OCI-LY7 (cell line): ENCODE results near the gene TRRAP. TPM values are rescaled to one million over a fixed set of nuclear protein-coding genes. Genes with fewer than 3 reads are reported as not detected.

Source experiments
- BruUV-seq: library from RNA; stranded (reverse); fragments of 400-500 nt; replicated peaks from 2 replicates; lab custom pipeline; 2021; lab: Mats Ljungman, UMichigan
- CTCF ChIA-PET: fragments of 300-600 bp; sonication (Branson Sonifier 250); formaldehyde crosslinking; loops from one replicate; lab custom pipeline; 2022; ENCODE audit warnings: antibody characterized with exemption; ENCODE audit not compliant: unreplicated experiment; lab: Charles Lee
- POLR2A ChIA-PET: fragments of 300-600 bp; sonication (Branson Sonifier 250); formaldehyde crosslinking; loops from one replicate; lab custom pipeline; 2022; ENCODE audit warnings: antibody characterized with exemption; lab: Charles Lee
- DNase-seq: peaks from one replicate; pipeline ENCODE4 v3.0.0-alpha.2; 2015; ENCODE audit warnings: low spot score
- H2AFZ ChIP-seq: fragments of 200-600 bp; sonication (generic), shearing (Covaris generic); 2 replicates; pipeline ENCODE4 v1.6.1; 2014; ENCODE audit warnings: mild to moderate bottlenecking, antibody characterized with exemption, low read length, moderate library complexity
- H3K27ac ChIP-seq: fragments of 200-600 bp; sonication (generic); 2 replicates; pipeline ENCODE4 v1.5.1; 2014; ENCODE audit warnings: mixed run types, low read depth, mild to moderate bottlenecking, moderate library complexity, low read length, inconsistent platforms; ENCODE audit not compliant: poor library complexity, severe bottlenecking
- H3K36me3 ChIP-seq: fragments of 200-600 bp; sonication (generic); 2 replicates; pipeline ENCODE4 v1.6.1; 2014; ENCODE audit warnings: mild to moderate bottlenecking, antibody characterized with exemption, low read length, moderate library complexity, mixed read lengths; ENCODE audit not compliant: insufficient read depth
- H3K4me1 ChIP-seq: fragments of 200-600 bp; sonication (generic); 2 replicates; pipeline ENCODE4 v1.5.1; 2014; ENCODE audit warnings: mild to moderate bottlenecking, low read length; ENCODE audit not compliant: insufficient read depth, poor library complexity, severe bottlenecking
- H3K4me2 ChIP-seq: fragments of 200-600 bp; sonication (generic); 2 replicates; pipeline ENCODE4 v1.6.1; 2014; ENCODE audit warnings: mild to moderate bottlenecking, low read length
- H3K4me3 ChIP-seq: fragments of 200-600 bp; sonication (generic); 2 replicates; pipeline ENCODE4 v1.5.1; 2014; ENCODE audit warnings: mild to moderate bottlenecking, low read depth, low read length; ENCODE audit not compliant: poor library complexity, severe bottlenecking
- H3K79me2 ChIP-seq: fragments of 200-600 bp; sonication (generic); 2 replicates; pipeline ENCODE4 v1.6.1; 2016; ENCODE audit warnings: low read depth, mild to moderate bottlenecking, low read length, moderate library complexity, mixed read lengths; ENCODE audit not compliant: insufficient read depth
- H3K9me2 ChIP-seq: fragments of 200-600 bp; sonication (generic); 2 replicates; pipeline ENCODE4 v1.6.1; 2016; ENCODE audit warnings: mild to moderate bottlenecking, low read length, mixed read lengths; ENCODE audit not compliant: insufficient read depth
- H3K9me3 ChIP-seq: fragments of 200-600 bp; sonication (generic); 2 replicates; pipeline ENCODE4 v1.6.1; 2014; ENCODE audit warnings: mild to moderate bottlenecking, mixed run types, low read length, mixed read lengths
- H4K20me1 ChIP-seq: fragments of 200-600 bp; sonication (generic); 2 replicates; pipeline ENCODE4 v1.6.1; 2014; ENCODE audit warnings: mild to moderate bottlenecking, antibody characterized with exemption, low read length, moderate library complexity, mixed read lengths; ENCODE audit not compliant: insufficient read depth
- CTCF ChIP-seq: fragments of 200-600 bp; sonication (generic); conservative IDR thresholded peaks from 2 replicates; pipeline ENCODE4 v1.5.1; 2014; ENCODE audit warnings: mild to moderate bottlenecking, antibody characterized with exemption, low read length, moderate library complexity, mixed read lengths
- EZH2phosphoT487 ChIP-seq: fragments of 200-600 bp; sonication (generic); IDR thresholded peaks from 2 replicates; pipeline ENCODE4 v1.6.1; 2018; ENCODE audit warnings: low read depth, borderline replicate concordance, mild to moderate bottlenecking, mixed run types, antibody characterized with exemption, low read length, moderate library complexity, mixed read lengths
- intact Hi-C: fragments of 100-400 bp; cut with micrococcal nuclease; formaldehyde crosslinking; loops from one replicate; pipeline ENCODE4 v1.10.0; 2022; ENCODE audit not compliant: unreplicated experiment
- total RNA-seq, 2 experiments: library from RNA; depleted of rRNA in 1 of 2; stranded (reverse); fragments of >200 nt in 1 of 2; shearing (Covaris generic) in 1 of 2; gene quantifications; 2 replicates each; pipeline ENCODE4 v1.2.3, GENCODE V29; 2014 to 2022

The TRRAP gene
- total RNA-seq, 2 experiments from 2014 or later, result 50.4 to 86.1 TPM

GRCh38 chr7:99024066-99024465 lies 145.7 kb downstream of the TRRAP start:
- ChIA-PET POLR2A (interaction anchor here (0.6 to 0.9 kb wide), 3 partner anchors 12 to 314 kb away, joined by 3 to 9 read pairs (median 4); no protein-coding TSS in a partner anchor), CTCF (no interaction called here)
- BruUV-seq, result no TSS peak
- Histone ChIP-seq H3K36me3 (peaks cover 53% of the 10 kb centered on the region), H3K4me3 (no peak overlapping the region), H2AFZ (no peak overlapping the region), H3K9me2 (no peaks in the 10 kb centered on the region), H3K4me1 (no peaks in the 10 kb centered on the region), H3K27ac (no peak overlapping the region), H3K4me2 (no peak overlapping the region), H3K79me2 (no peaks in the 10 kb centered on the region), H4K20me1 (no peaks in the 10 kb centered on the region), H3K9me3 (no peaks in the 10 kb centered on the region)
- TF ChIP-seq CTCF (no peak), EZH2phosphoT487 (no peak)
- DNase-seq, result no peak
- intact Hi-C loops, result no loop called here

DNA sequence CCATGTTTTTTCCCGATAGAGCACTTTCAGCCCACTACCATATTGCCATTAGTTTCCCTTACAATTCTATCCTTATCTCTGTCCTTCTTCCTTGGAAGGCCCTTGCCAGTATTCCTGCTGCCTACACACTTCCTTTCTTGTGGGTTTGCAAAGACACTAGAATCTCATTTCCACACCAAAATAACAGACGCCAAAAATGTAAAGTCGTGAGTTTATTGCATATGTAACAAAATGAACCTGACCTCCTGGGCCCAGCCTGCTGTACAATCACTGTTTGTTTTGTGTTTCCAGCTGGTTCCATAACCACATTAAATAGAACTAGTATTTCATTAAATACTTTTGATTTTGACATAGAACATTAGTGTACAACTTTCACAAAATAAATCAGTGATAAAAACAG lies 148.9 kb downstream of the TRRAP start:
- Histone ChIP-seq H3K79me2 (no peaks in the 10 kb centered on the region), H3K4me2 (no peak overlapping the region), H3K9me3 (no peaks in the 10 kb centered on the region), H3K9me2 (no peaks in the 10 kb centered on the region), H3K4me3 (no peak overlapping the region), H3K4me1 (no peaks in the 10 kb centered on the region), H4K20me1 (no peaks in the 10 kb centered on the region), H3K36me3 (peaks cover 55% of the 10 kb centered on the region), H3K27ac (no peak overlapping the region), H2AFZ (no peak overlapping the region)
- ChIA-PET POLR2A (no interaction called here), CTCF (no interaction called here)
- TF ChIP-seq CTCF (no peak), EZH2phosphoT487 (no peak)
- no peak for DNase-seq
- no TSS peak for BruUV-seq
- intact Hi-C loops, result no loop called here

- no peak overlapping the region for H3K27ac ChIP-seq
- no peaks in the 10 kb centered on the region for H3K9me3 ChIP-seq
- POLR2A ChIA-PET, result no interaction called here
- H3K79me2 ChIP-seq, result no peaks in the 10 kb centered on the region
- H3K4me2 ChIP-seq, result no peak overlapping the region
- BruUV-seq, result no TSS peak
- DNase-seq, result no peak
- TF ChIP-seq CTCF (no peak), EZH2phosphoT487 (no peak)
- peaks cover 56% of the 10 kb centered on the region for H3K36me3 ChIP-seq
- H3K4me3 ChIP-seq, result no peak overlapping the region
- H3K4me1 ChIP-seq, result no peaks in the 10 kb centered on the region
- no peaks in the 10 kb centered on the region for H4K20me1 ChIP-seq
- CTCF ChIA-PET, result no interaction called here
- H2AFZ ChIP-seq, result no peak overlapping the region
- H3K9me2 ChIP-seq, result no peaks in the 10 kb centered on the region
- intact Hi-C loops, result no loop called here
Measured at GRCh38 chr7:99027841-99028240, 149.5 kb downstream of the TRRAP start.
